GM18507 (cell line): ENCODE measurements around the gene ADK.

Experiments used
- DNase-seq: peaks from one replicate; pipeline ENCODE4 v3.0.0; 2011; ENCODE audit warnings: low read depth; ENCODE audit not compliant: insufficient read length; ENCODE audit errors: extremely low spot score
- FAIRE-seq: peaks from 2 replicates; lab custom pipeline; 2011; peaks lifted over from hg19 to GRCh38; lab: Jason Lieb, UNC

ADK gene

DNA sequence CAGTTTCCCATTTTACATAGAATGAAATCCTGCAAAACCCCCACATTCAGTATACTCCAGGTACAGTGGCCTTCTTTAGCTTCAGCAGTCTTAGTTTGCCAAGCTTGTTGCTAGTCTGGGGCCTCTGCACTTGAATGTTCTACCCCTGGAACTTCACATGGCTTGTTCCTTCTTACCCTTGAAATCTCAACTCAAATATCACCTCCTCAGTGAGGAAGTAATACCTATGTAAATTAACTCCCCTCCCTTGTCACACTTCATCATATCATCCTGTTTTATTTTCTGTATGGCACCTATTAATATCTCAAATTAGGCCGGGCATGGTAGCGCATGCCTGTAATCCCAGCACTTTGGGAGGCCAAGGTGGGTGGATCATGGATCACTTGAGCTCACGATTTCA lies 511.6 kb downstream of the ADK start:
- DNase-seq (no peak), FAIRE-seq (no peak)

DNA sequence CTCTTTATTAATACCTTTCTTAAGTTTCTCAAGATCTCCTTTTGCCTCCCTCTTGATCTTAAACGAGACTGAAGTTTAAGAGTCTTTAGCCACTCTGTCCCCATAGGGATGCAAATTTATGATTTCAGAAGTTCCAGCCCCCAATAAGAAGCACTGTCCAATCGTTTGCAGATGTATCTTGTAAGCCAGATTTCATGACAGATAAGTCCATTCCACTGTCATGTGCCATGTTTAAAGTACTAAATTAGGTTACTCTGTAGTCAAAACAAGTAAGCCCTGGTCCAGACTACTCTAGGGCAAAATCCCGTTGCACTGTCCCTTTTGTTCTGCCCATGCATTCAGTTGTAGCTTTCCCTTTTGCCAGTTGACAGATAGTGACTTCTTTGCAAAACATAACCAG lies 518.2 kb downstream of the ADK start:
- DNase-seq (no peak), FAIRE-seq (no peak)

DNA sequence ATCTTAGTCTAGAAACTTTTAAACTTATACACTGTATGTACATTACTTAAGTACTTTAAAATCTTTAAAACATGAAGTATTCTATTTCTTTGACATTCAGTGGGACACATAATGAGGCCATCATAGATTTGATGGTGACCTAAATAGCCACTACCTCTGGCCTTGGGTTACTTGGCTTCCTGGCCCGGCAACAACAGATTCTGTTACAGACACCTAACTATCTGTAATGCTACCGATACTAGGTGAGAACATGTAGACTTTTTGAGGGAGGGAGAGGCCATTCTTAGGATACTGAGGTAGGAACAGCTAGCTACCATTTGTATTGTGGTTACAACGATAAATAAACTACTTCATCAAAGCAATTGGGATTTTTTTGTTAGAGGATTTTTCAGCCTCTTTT lies 520.7 kb downstream of the ADK start:
- FAIRE-seq (no peak), DNase-seq (no peak)

DNA sequence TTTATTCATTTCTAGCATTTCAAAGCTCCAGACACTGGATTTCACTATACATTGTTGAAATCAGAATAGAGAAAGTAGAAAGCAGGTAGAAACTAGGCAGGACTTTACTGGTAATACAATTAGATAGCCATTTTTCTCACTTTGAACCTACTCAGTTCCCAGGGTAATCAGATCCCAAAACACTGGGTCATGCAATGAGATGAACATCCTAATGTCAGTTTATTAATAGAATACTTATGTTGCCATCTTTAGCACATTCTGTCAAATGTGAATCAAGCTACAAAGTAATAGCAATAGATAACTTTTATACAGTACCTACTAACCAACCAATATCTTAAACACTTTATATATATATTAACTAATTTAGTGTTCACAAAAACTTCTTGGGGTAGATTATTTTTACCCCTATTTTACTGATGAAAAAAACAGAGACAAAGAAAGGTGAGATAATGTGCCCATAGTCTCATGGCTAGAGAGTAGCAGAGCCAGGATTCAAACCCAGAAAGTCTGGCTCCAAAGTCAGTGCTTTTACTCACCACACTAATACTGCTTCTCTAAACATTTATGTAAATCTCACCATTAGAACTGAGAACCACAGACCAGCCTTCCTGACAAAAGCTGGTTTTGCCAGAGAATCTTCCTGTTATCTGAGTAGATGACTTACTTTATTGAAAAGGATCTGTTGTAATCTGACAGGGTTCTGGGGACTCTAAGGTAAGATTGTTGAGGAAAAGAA lies 521.6 kb downstream of the ADK start:
- FAIRE-seq (peak; percentile 60), DNase-seq (no peak)

DNA sequence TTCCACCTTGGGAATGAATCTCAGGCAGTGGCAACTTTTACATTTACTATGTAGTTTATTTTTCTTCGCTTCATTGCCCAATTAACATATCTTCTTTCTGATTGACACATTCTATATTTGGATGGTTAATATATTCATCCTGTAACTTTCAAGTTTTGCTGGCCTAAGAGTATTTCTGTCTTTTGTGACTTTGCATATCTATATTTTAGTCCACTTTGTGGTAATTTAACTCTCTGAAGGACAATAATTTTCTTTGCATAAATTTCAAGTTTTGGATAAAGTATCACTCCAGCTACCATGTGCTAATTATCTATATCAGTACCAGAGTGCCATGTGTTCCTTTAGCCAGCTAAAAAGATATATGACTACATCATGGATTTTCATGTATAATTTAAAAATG lies 523.9 kb downstream of the ADK start:
- DNase-seq: no peak
- FAIRE-seq: peak; percentile 70

DNA sequence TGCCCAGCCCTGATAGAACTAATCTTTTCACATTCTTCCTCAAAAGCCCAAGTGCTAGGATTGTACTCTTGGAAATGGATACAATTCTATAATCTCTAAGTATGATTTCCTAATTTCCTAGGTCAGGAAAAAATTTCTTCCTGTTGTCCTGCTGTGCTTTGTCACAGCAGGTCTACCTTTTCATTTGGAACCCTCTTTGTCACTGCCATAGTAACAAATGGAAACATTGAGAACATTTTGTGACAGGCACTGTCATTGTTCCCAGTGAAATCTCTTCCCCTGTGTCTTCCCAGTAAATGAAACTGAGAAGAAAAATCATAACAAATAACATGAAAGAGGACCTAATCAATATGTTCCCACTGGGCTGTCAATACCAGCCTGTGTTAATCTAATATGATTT lies 524.5 kb downstream of the ADK start:
- DNase-seq: no peak
- no peak for FAIRE-seq

DNA sequence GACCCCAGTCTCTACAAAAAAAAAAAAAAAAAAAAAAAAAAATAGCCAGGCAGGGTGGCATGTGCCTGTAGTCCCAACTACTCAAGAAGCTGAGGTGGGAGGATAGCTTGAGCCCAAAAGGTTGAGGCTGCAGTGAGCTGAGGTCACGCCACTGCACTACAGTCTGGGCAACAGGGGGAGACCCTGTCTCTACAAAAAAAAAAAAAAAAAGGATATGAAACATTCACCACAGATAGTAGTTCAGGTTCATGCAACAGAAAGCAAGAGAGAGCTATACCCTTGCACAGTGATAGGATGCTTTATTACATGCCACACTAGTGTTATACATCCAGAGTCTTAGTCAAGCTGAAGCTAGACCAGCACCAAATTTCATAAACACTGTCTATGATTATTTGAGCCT lies 526.9 kb downstream of the ADK start:
- DNase-seq (peak; percentile 17), FAIRE-seq (peak; percentile 91)

DNA sequence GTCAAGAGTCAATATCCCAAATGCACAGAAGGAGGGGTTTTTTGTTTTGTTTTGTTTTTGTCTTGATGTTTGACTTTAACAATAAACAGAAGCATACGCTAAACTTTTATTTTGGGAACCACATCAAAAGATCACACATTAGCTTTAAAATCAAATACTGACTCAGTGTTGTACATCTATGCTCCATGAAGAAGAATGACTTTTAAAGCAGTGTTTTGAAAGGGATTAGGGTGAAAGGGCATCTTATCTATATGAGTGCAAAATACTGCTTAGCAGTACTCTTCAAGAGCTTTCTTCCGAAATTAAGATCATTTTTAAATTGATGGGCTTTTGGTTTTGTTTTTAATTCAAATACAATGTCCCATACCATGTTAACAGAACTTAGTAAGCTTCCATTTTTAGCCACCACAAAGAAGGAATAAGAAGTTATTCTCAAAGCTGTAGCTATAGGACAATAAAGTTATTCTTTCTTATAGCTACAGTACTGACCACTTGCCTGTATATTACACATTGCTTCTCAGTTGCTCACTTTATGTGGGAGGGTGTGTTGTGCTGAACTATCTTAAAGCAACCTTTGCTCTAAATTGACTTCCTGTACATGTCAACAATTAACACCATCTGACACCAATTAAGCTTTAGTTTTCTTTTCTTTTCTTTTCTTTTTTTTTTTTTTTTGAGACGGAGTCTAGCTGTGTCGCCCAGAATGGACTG lies 531.1 kb downstream of the ADK start:
- FAIRE-seq (peak; percentile 46), DNase-seq (no peak)

DNA sequence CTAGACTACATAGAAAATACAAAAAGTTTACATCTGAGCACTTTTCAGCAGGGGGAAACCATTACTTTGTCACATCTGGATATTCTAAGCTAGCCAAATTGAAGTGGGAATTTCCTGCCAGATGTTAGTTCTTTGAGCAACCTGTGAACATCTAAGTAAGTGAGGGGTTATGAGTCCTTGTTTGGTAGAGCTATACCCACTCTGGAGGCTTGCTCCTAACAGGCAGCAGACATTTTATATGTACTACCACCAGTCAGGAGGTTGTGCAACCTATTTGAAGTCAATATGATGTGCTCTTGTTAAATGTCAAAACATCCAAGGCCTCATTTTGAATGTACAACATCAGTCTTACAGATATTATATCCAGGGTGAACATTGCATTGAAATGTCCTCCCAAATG lies 532.0 kb downstream of the ADK start:
- DNase-seq (no peak), FAIRE-seq (no peak)

DNA sequence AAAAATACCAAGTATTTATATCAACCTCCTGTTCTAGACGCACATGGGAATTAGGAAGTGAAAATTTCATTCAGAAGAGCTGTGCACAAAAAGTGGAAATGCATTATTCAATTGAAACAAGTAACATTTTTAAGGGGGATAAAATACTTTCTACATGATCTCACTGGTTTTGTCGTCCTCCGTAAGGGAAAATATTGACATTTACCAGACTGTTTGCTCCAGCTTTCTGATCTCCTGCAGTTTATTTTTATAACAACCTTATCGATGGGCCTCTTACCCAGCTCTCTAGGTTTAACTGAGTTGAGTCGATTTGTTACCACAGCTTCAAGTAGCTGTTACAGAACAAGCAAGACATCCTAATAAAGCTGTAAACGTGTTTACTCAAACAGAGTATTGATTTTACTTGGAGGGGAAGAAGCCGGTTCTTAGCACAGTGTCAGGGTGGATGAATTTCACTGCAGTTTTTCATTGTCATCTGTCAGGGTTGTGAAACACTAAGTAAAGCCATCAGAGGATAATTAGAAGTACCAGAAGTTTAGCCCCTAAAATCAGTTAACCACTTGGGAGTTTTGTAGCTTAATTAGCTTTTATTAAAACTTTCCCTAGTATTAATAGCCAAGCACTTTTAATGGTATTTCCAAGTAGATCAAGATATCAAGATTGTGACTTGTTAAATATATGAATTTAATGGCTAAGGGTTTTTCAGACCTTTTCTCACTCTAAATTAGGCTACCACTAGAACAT lies 532.8 kb downstream of the ADK start:
- peak; percentile 85 for FAIRE-seq
- no peak for DNase-seq

DNA sequence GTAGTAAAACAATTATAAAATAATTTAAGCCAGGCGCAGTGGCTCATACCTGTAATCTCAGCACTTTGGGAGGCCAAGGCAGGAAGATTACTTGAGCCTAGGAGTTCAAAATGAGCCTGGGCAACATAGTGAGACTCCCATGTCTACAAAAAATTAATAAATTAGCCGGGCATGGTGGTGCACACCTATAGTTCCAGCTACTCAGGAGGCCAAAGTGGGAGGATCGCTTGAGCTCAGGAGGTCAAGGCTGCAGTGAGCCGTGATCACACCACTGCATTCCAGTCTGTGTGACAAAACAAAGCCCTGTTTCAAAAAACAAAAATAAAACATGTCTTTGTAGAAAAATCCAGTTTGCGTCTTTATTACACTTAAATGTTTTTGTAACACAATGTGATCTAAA lies 533.4 kb downstream of the ADK start:
- DNase-seq (no peak), FAIRE-seq (no peak)

DNA sequence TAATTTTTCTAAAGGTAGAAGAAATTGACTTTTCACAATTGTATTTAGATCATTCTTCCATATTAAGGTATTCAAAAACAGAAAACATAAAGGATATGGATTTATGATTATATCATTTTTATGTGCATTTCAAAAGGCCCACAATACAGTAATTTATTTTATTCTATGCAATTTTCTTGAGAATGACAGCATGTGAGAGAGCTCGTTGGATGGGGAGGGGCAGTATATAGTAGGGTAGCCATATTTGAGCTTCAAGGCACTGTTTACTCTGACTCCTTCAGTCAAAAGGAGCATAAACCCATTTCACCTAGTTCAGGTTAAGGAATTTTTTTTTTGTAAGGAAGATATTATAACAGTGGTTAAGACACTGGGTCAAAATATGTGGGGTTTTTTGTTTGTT lies 534.5 kb downstream of the ADK start:
- DNase-seq (no peak), FAIRE-seq (no peak)

DNA sequence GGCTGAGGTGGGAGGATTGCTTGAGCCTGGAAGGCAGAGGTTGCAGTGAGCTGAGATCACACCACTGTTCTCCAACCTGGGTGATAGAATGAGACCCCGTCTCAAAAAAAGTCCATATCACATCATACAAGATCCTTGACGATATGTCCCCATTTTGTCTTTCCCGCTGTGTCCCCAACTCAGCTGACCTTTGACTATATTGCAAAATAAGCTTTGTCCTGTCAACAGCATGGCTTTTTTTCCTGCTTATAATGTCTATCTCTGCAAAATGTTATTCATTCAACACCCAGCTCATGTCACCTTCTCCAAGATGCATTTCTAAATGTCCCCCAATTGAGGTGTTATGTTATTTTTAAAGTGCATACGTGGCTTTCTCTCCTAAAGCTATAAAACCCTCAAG lies 539.4 kb downstream of the ADK start:
- FAIRE-seq: no peak
- no peak for DNase-seq

DNA sequence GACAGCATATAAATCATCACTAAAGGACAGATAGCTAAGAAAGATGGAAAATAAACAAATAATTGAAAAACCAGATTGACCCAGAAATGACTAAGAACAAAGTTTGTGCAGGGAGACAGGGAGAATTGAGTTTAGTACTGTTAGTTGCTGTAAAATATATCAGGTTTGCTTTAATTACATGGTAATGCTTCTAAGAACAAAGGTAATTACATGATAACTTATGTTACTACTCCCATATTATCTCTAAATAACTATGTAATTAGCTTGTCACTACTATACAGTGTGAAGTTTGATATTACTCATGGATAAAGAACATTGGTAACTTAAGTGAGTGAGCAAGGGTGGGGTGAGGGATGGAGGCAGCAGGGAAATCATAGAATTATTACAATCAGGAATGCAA lies 540.1 kb downstream of the ADK start:
- FAIRE-seq: no peak
- no peak for DNase-seq

DNA sequence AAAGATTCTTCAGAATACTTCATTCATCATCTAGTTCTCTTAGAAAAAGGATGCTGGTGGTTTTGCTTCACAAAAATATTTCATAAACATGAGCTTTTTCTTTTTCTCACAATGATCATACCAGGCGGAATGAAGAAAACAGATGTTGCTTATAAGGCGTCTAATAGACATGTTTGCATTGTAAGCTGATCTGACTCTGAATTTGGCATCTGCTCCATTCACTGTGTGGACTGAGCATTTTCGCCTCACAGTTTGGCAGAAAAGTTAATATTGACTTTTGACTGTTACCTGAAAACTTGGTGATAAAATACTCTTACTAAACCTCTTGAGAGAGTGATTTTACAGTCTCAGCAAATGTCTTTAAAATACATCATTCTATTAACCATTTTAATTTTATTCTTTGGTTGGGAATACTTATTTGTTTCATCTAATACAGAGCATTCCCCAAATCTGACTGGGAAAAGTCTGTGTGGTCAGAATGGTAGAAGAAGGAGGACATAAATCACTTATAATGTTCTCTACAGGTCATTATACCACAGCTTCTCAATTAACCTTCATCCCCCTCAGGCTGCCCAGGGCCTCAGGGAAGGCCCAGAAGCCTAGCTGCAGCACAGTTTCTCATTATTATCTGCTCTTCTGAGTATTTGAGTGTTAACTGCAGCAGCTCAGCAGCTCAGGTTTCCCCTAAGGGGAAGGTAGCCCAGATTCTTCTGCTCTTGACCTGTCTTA lies 553.8 kb downstream of the ADK start:
- FAIRE-seq (no peak), DNase-seq (no peak)

DNA sequence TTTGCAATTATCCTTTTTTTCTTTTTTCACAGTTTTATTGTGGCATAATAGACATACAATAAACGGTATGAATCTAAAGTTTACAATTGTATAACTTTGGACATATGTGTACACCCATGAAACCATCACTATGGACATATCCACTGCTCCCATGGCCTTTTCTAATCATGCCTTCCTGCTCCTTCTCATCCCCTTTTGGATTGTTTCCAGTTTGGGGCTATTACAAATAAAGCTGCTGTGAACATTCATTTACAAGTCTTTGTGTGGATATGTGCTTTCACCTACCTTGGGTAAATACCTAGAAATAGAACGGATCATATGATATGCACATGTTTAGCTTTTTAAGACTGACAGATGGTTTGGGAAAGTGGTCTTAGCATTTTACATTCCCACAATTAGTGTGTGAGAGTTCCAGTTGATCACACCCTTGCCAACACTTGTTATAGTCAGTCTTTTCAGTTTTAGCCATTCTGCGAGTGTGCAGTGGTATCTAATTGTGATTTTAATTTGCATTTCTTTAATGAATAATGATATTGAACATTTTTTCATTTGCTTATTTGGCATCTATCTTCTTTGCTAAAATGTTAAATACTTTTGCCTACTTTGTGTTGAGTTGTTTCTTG lies 554.4 kb downstream of the ADK start:
- DNase-seq (no peak), FAIRE-seq (peak; percentile 12)

DNA sequence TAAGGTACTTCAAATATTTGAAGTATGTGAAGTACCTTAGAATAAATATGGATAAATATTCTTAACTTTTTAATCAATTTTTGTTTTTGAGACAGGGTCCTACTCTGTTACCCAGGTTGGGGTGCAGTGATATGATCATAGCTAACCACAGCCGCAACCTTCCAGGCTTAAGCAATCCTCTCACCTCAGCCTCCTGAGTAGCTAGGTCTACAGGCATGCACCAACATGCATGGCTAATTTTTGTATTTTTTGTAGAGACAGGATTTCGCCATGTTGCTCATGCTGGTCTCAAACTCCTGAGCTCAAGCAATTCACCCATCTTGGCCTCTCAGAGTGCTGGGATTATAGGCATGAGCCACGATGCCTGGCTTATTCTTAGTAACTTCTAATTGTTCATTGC lies 555.9 kb downstream of the ADK start:
- FAIRE-seq (no peak), DNase-seq (no peak)

DNA sequence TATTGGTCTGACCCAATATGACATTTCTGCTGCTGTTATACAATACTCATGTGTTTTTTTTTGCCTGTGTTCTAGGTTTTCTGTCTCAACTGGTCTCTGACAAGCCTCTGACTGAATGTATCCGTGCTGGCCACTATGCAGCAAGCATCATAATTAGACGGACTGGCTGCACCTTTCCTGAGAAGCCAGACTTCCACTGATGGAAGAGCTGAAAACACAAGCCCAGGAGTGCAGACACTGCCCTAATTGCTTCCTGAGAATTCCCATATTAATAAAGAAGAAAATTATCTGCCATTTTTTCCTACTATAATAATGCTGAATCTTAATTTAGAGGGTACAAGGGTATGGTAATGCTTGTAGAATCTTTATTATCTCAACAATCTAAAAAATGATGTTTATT lies 557.2 kb downstream of the ADK start:
- FAIRE-seq: no peak

DNA sequence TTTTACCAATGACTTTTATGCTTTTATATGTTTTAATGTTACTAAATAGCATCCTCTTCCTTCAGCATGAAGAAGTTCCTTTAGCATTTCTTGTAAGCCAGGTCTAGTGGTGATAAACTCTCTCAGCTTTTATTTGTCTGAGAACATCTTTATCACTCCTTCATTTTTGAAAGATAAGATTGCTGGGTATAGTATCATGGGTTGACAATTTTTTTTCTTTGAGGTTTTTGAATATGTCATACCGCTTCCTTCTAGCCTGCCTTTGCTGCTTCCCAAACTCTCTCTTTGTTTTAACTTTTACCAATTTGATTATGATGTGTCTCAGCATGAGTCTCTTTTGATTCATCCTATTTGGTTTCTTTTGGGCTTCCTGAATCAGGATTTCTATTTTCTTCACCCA lies 567.2 kb downstream of the ADK start:
- DNase-seq (no peak), FAIRE-seq (no peak)

More for the DNA sequence above, 557.2 kb downstream of the ADK start:
- DNase-seq: no peak

DNA sequence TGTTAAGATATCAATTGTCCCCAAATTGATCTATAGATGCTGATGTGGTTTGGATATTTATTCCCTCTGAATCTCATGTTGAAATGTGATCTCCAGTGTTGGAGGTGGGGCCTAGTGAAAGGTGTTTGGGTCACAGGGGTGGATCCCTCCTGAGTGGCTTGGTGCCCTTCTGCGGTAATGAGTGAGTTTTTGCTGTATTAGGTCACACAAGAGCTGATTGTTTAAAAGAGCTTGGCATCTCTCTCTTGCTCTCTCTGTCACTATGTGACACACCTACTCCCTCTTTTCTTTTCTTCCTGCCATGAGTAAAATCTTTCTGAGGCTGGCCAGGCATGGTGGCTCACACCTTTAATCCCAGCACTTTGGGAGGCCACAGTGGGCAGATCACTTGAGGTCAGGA lies 577.2 kb downstream of the ADK start:
- FAIRE-seq (no peak), DNase-seq (no peak)
